ENCODE results near the gene BAG2.

BAG2 gene

DNA sequence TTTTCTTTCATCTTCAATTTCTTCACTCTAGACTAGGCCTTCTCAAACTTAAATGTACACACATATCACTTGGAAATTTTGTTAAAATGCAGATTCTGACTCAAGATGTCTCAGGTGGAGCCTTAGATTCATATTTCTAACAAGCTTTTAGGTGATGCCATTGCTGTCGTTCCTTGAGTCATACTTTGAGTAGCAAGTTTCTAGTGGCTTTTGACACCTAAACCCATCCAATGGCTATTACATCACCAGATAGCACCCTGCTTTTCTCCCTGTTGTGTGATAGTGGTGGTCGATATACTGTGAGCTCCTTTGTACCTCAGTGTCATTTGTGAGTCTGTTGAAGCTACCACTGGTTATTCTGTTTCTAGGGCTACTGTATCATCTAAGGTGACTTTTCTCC, 34.8 kb upstream of the BAG2 start:
- TF ChIP-seq, protein P1, sequence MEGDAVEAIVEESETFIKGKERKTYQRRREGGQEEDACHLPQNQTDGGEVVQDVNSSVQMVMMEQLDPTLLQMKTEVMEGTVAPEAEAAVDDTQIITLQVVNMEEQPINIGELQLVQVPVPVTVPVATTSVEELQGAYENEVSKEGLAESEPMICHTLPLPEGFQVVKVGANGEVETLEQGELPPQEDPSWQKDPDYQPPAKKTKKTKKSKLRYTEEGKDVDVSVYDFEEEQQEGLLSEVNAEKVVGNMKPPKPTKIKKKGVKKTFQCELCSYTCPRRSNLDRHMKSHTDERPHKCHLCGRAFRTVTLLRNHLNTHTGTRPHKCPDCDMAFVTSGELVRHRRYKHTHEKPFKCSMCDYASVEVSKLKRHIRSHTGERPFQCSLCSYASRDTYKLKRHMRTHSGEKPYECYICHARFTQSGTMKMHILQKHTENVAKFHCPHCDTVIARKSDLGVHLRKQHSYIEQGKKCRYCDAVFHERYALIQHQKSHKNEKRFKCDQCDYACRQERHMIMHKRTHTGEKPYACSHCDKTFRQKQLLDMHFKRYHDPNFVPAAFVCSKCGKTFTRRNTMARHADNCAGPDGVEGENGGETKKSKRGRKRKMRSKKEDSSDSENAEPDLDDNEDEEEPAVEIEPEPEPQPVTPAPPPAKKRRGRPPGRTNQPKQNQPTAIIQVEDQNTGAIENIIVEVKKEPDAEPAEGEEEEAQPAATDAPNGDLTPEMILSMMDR (IDR thresholded peaks at IDR 0.05; ENCODE audit: control extremely low read depth, extremely low read depth, low read depth, missing control alignments) = no peak
- CTCF ChIA-PET = no interaction called here
- POLR2A ChIA-PET = no interaction called here

DNA sequence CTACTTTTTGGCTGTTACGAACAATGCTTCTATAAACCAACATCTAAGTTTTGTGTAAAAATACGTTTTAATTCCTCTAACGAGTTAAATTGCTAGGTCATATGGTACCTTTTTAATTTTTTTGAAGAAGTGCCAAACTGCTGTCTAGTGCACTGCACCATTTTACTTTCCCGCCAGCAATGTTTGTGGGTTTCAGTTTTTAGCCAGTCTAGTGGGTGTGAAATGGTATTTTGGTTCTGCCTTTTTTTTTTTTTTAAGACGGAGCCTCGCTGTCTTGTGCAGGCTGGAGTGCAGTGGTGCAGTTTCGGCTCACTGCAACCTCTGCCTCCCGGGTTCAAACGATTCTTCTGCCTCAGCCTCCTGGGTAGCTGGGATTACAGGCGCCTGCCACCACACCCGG, 34.1 kb upstream of the BAG2 start:
- no peak for DNase-seq (ENCODE audit: extremely low spot score)
- ChIA-PET CTCF (no interaction called here), POLR2A (no interaction called here)
- TF ChIP-seq, protein P1 (IDR thresholded peaks at IDR 0.05; ENCODE audit: control extremely low read depth, extremely low read depth, low read depth, missing control alignments) = no peak

More for the DNA sequence above, 34.8 kb upstream of the BAG2 start:
- no peak for DNase-seq (ENCODE audit: extremely low spot score)

DNA sequence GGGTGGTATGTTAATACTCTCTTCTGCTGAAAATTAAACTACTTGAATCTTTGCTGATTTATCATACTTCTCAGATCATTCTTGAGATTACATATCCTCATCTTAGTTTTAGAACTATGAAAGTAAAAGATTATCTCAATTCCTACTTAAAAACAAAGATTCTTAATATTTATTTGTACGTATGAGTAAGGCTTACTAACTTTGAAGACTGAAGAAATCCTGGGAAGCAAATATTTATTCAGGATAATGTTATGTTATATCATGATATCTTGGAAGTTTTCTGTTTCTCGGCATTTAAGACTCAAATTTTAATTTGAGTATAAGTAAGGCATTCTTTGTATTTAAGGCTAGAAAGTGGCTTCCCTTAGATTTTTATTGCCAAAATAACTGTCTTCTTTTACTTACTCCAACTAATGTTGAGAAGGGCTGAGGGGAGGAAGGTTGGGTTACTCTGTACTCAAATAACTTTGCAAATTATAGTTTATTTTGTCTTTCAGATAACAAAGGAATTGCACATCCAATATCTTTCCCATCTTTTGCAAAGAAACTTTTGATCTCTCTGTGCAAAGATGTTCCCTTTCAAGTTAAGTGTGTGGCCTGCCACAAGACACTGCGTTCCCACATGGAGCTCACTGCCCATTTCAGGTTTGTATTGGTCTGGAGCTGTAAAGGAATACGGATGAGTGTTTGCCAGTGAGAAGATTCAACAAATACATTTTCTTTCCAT, 30.5 kb upstream of the BAG2 start:
- no peak for DNase-seq (ENCODE audit: extremely low spot score)
- TF ChIP-seq, protein P1 (IDR thresholded peaks at IDR 0.05; ENCODE audit: control extremely low read depth, extremely low read depth, low read depth, missing control alignments) = no peak
- CTCF ChIA-PET = interaction anchor here (1.8 kb wide), 1 partner anchor 13 kb away, joined by 9 read pairs; no protein-coding TSS in a partner anchor
- POLR2A ChIA-PET = no interaction called here

DNA sequence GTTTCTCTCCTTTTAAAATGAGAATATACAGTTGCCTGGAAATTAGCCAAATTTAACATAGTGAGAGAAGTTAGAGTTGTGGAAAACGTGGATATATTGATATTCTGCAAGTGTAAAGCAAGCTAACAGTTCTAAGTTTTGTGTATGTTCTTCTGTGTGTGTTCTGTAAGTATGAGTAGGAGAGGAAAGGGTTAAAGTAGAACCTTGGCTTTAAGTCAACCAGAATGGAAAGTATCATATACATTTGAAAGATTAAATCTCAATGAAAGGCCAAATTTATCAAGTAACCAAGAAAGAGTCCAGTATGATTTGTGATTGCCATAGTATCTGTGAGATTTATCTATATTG, 30.0 kb upstream of the BAG2 start:
- CTCF ChIA-PET = interaction anchor here (1.8 kb wide), 1 partner anchor 13 kb away, joined by 9 read pairs; no protein-coding TSS in a partner anchor
- no peak for DNase-seq (ENCODE audit: extremely low spot score)
- POLR2A ChIA-PET = no interaction called here
- TF ChIP-seq, protein P1 (IDR thresholded peaks at IDR 0.05; ENCODE audit: control extremely low read depth, extremely low read depth, low read depth, missing control alignments) = no peak

DNA sequence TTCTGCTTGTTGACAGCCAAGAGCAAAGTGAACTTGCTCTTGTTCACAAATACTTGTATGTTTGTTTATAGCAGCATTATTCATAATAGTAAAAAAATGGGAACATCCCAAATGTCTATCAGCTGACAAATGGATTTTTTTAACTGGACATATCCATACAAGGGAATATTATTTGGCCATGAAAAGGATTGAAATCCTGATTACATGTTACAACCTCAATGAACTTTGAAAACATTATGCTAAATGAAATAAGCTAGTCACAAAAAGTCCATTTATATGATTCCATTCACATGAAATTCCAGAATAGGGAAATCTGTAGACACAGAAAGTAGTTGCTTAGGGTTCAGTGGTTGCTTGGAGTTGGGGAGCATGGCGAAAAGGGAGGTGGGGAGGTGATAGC, 28.4 kb upstream of the BAG2 start:
- no peak for DNase-seq (ENCODE audit: extremely low spot score)
- CTCF ChIA-PET = no interaction called here
- TF ChIP-seq, protein P1 (IDR thresholded peaks at IDR 0.05; ENCODE audit: control extremely low read depth, extremely low read depth, low read depth, missing control alignments) = no peak
- POLR2A ChIA-PET = no interaction called here

DNA sequence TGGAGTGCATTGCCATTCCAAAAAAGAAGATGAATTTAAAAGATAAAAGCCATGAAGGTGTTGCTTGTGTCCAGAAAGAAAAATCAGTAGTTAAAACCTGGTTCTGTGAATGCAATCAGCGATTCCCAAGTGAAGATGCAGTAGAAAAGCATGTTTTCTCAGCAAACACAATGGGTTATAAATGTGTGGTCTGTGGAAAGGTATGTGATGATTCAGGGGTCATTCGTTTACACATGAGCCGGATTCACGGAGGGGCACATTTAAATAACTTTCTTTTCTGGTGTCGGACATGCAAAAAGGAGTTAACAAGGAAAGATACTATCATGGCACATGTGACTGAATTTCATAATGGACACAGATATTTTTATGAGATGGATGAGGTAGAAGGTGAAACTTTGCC, 24.7 kb upstream of the BAG2 start:
- CTCF ChIA-PET = interaction anchor here (0.9 kb wide), 1 partner anchor 9 kb away, joined by 3 read pairs; no protein-coding TSS in a partner anchor
- TF ChIP-seq, protein P1 (IDR thresholded peaks at IDR 0.05; ENCODE audit: control extremely low read depth, extremely low read depth, low read depth, missing control alignments) = no peak
- no peak for DNase-seq (ENCODE audit: extremely low spot score)
- POLR2A ChIA-PET = no interaction called here

Data from GM10248 (cell line).